Lung microvascular endothelial cell (primary cell): Measurements from ENCODE around the gene ARMH4. TPM values are rescaled to one million over a fixed set of nuclear protein-coding genes. Genes with fewer than 3 reads are reported as not detected.

Experiments
- DNase-seq, 2 donors: peaks; one replicate each; pipeline versions ENCODE4 v3.0.0 to v3.0.0-alpha.2; 2010; ENCODE audit warnings: low read depth in 2 of 2
- total RNA-seq: library from RNA; depleted of rRNA; stranded (reverse); fragments of >200 nt; gene quantifications from 2 replicates; pipeline ENCODE4 v1.2.1, GENCODE V29; 2014

ARMH4 gene
- total RNA-seq, 1 donor from 2014 or later = 1.8 TPM

- no peak for DNase-seq
Observed at GRCh38 chr14:58054100-58054499, 97.9 kb downstream of the ARMH4 start.

DNA sequence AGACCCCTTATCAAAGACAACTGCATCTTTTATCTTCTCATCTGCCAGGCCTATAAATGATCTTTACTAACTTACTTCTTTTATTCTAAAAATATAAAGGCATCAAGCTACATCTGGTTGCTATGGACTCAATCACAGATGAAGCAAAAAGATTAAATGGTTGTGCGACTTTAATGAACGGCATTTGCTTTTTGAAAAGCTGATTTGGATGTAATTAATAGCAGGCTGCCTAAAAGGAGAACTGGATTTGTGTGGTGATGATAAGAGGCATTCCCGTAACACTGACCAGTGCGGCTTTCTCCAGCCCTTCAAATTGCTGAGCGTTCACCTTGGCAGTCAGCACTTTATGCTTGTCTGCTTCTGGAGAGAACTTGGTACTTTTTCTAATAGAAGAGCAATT is 103.8 kb downstream of the ARMH4 start:
- DNase-seq = no peak

- DNase-seq = no peak
Observed at GRCh38 chr14:58027904-58028303, 124.1 kb downstream of the ARMH4 start.

- DNase-seq = no peak
Observed at GRCh38 chr14:58026967-58027366, 125.0 kb downstream of the ARMH4 start.

GRCh38 chr14:58026219-58026618 is 125.8 kb downstream of the ARMH4 start:
- DNase-seq = no peak

DNA sequence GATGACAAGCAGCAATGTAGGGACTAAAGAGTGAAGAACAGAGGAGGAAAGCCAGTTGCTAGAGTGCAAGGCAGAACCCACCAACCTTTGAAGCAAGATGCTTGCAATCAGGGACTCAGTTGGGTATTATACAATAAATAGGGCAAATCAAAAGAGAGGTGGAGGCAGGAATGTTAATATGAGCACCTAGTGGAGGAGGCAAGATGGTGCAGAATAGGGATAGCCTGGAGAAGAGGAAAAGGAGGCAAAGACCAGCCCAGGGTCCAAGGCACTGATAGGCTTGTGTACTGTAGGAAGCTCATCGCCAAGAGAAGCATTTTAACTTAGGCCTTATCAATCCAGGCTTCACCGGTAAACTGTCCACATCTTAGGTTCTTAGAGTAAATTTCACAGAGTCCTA is 137.2 kb downstream of the ARMH4 start:
- no peak for DNase-seq

DNA sequence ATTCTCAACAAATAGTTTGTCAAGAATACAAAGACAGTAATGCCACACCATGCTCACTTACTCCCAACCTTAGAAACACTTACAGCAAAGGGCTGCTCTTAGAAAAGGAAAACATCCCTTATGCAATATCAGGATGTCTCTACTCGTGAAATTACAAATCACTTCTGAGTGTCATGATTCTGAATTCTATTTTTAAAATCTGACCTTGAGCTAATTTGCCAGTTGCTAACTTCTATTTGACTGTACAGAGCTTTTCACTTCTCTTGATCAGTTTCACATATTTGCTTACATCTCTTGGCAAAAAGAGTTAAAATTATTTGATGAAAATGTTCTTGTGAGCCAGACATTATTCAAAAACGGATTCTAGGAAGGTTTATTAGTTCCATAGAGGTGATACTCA is 149.4 kb downstream of the ARMH4 start:
- no peak for DNase-seq

DNA sequence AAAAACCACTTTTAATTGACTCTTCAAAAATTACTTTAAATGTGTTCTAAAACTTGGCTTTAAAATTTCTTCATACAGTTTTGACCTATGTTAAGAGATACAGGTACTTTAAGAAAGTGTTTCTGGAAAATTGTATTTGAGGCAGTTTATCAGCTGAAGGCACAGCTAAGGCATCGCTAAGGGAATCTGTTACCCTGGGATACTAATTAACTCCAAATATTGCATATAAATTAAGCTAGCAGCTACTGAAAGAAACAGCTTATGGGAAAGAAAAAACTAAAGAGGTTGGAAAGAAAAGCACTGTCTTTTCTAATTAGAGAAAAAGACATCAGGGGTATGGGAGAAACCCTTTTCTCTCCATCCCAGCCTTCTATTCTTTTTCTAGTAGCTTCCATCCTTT is 152.0 kb downstream of the ARMH4 start:
- DNase-seq = no peak

DNA sequence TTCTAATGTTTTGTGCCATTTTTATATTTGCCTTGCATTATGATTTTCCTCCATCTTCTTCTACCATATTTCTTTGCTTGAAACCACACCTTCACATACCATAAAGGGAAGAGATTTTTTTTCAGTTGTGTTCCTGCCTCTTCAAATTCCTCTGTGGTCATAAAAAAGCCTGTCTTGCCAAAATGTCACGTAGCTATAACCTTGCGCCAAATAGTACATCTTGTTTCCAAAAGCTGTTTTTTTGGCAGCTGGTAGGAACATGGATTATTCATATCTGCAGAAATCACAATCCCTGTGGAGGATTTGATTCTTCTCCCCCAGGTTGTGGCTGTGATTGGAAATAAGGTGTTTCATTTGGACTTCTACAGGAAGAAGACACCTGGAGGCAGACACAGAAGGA is 152.5 kb downstream of the ARMH4 start:
- DNase-seq = no peak

DNA sequence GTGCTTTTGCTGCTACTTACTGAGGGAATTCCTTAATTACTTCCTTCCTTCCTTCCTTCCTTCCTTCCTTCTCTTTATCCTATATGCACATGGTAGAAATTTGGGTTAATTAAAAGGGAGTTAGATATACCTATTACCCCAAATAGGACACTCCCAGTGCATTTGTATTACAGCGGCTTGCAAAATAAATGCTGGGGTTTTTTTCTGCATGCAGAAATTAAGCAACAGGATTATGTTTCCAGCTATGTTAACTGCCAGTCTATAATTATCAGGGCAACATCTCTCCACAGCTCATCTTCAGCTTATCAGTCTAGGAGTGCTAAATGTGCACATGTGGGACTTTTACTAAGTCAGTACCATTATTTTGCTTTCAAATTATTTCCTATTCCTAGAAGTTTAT is 153.2 kb downstream of the ARMH4 start:
- DNase-seq = no peak

DNA sequence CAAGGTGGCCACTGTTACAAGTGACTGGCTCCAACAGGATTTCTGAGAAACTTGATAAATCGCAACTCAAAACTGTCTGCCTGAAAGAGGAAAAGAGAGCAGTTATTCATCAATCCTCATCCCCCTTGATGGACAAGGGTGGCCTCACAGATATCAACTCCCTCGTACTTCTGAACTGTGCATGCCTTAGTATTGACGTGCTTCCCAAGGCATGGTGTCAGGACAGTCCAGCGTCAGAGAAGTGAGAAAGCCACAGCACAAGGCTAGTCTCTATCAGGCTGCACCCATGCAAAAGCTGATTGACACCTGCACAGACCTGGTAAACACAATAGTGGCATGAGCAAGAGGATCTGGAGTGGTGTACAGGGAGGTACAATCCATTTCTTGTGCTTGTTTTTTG is 160.7 kb downstream of the ARMH4 start:
- no peak for DNase-seq

DNA sequence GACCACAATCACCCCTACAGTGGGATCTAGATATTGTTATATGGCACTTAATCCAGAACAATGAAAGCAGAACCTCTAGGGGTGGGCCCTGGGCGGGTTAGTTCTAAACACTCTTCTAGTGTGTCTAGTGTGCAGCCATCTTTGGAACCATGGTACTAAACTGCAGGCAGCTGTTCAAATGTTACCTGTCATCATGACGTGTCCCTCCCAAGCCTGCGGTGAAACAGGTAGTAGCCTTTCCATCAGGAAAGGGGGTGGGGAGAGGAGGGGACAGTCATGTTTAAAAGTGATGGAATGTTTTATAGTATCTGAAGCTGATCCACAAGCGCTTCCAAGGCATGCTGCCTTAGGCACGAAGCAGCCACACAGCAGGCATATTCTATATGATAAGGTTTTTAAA is 163.6 kb downstream of the ARMH4 start:
- DNase-seq = no peak

DNA sequence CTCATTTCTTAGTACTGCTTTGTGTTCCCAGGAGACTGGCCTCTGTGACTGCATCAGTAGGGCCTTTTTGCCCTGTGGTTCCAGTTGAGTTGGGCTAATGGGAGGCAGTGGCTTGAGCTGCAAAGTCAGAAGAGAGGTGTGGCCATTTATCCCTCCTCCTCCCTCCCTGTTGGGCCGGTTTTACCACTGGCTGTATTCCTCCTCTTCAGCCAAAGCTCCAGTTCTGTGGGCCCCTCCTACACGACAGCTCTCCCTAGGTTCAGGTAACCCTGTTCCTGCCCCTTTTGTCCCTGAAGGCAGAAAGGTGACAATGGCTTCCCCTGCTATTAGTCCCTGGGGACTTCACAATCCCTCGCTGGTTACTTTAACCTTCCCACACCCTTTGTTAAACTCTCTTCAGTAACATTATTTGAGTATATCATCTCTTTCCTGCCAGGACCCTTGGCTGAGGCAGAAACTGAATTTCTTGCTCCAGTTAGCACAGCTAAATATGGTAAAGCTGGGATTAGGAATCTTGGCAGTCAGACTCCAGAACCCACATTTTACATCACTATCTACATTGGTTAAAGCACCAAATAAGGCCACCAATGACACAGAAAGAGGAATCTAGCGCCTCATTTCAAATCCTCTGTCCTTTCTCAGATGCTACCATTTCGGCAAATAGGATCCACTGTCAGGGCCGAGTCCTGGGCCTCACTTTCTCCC is 164.3 kb downstream of the ARMH4 start:
- DNase-seq = no peak

DNA sequence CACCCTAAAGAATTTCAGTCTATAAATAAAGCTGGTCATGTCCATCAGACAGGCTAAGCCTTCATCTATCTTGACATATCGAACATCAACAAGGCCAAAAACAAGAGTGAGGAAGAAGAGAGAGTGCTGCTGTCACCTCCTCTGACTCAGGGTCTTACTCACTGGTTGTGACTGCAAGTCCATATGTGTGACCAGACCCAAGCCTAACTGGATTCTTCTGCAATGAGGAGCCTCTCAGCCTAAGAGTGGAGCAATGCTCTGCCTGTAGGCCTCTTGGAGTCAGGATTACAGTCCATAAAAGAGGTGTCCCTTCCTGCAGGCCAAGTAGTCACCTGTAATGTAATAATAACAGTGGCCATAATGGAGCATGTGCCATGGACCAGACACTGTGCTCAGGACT is 165.0 kb downstream of the ARMH4 start:
- DNase-seq = no peak

DNA sequence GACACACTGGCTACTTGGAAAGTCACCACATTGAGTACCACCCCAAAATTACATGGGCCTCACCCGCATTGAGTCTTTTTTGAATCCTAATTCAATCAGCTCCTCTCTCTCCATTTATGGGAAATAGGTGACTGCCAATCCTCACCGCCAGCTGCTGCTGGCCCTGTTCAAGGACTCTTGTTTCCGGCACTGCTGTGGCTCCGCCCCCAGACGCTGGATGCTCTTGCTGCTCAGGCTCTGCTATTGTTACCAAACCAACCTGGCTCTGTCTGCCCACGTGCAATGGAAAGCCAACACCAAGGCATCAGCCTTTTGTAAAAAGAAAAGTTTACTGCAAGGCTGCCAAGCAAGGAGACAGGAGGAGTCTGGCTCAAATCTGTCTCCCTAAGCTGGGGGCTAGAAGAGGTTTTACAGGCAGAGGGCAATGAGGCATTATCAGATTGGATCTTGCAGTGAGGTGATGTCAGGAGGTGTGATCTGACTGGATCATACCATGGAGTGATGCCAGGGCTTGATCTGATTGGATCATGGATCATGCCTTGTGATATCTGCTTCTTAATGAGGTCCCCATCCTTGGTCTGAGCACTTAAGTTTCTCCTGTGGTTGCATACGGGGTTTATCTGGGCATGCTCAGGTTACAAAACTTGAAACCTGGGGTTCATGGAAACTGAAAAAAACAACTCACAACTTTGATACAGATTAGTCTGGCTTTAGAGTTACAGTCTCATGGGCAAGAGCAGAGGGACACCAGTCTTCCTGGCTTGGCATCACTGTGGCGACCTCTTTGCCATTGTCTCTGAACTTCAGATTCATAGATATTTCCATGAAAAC is 169.0 kb downstream of the ARMH4 start:
- DNase-seq = no peak

- DNase-seq = no peak
Observed at GRCh38 chr14:57981817-57982560, 170.0 kb downstream of the ARMH4 start.

- DNase-seq = no peak
Observed at GRCh38 chr14:57979376-57980048, 172.5 kb downstream of the ARMH4 start.

DNA sequence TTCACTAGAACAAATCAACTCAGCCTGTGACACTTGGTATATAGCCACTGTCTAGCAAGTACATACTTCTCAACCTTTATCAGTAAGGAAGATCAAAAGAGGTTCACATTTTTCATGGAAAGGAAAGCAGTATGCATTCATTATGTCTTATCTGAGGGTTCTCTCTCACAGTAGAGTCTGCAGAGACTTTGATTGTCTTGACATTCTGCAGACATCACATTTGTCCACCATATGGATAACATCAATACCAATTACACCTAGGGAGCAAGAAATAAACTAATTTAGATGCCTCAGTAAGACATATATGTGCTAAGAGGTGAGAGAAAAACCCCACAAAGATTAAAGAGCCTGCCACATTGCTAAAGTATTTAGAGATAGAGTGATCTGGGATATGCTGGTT is 175.3 kb downstream of the ARMH4 start:
- no peak for DNase-seq

GRCh38 chr14:57974896-57975295 is 177.1 kb downstream of the ARMH4 start:
- no peak for DNase-seq

GRCh38 chr14:57970594-57970993 is 181.4 kb downstream of the ARMH4 start:
- DNase-seq = no peak

GRCh38 chr14:57970175-57970574 is 181.8 kb downstream of the ARMH4 start:
- no peak for DNase-seq

DNA sequence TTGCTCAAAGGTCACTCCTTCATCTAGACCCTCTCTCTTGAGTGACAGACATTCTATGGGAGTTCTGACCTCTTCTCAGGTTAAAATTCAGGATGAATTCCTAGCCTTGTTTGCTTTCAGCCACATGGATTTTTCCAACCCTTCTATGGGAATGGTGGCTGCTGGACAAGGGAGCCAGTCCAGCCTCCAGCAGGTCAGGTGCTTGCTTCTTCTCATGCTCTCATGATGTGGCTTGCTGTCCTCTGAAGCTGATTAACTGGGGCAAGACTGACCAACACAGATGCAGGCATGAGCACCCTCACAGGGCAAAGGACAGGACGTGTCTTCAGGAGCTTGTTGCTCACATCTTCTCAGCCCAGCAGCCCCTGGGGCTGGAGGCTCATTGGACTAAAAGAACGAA is 188.9 kb downstream of the ARMH4 start:
- no peak for DNase-seq
